ENCODE results near the gene PLIN3. TPM values are rescaled to one million over a fixed set of nuclear protein-coding genes. Genes with fewer than 3 reads are reported as not detected.

PLIN3 gene
- total and polyA plus RNA-seq, 2 donors (not counting 3 experiments of a cell fraction or from before 2014, with no cell fraction given), result 76.8 to 88.9 TPM

GRCh38 chr19:4817467-4818277 lies 49.8 kb downstream of the PLIN3 start:
- no peak for DNase-seq (ENCODE audit: low read depth, low spot score)
- Histone ChIP-seq H3K9me3 (replicated peaks; ENCODE audit: control insufficient read depth, insufficient read depth, low read length) (no peaks in the 10 kb centered on the region), H3K9ac (replicated peaks; ENCODE audit: extremely low read depth, insufficient read depth, low read length) (no peak overlapping the region), H3K27me3 (ENCODE audit: control insufficient read depth in 2 of 2, insufficient read depth in 2 of 2, low read length in 2 of 2) (no peaks in the 10 kb centered on the region), H2AFZ (ENCODE audit: low read depth, low read length) (no peak overlapping the region), H3K9me1 (replicated peaks; ENCODE audit: control insufficient read depth, extremely low read depth, insufficient read depth, low read length) (no peaks in the 10 kb centered on the region), H3K4me3 (replicated peaks in 1 of 3; ENCODE audit: insufficient read depth in 1 of 3, low read depth in 1 of 3, low read length in 3 of 3) (no peak overlapping the region), H3K4me2 (ENCODE audit: insufficient read depth, low read length) (no peak overlapping the region), H3K36me3 (ENCODE audit: control insufficient read depth in 2 of 2, extremely low read depth in 1 of 2, insufficient read depth in 2 of 2, low read length in 2 of 2) (peaks cover 0 to 13% of the 10 kb centered on the region in 2 experiments), H3K27ac (ENCODE audit: insufficient read depth, low read depth, low read length) (no peak overlapping the region), H4K20me1 (replicated peaks; ENCODE audit: control insufficient read depth, extremely low read depth, insufficient read depth, low read length) (no peaks in the 10 kb centered on the region), H3K79me2 (ENCODE audit: control insufficient read depth, insufficient read depth, low read length) (peaks cover 1% of the 10 kb centered on the region), H3K4me1 (ENCODE audit: control insufficient read depth, extremely low read depth, insufficient read depth, low read length) (peaks cover 5% of the 10 kb centered on the region)
- no peak for FAIRE-seq
- POLR2A ChIA-PET, result no interaction called here
- no peak for TF ChIP-seq EZH2 (IDR thresholded peaks at IDR 0.05; ENCODE audit: borderline replicate concordance, low read depth, low read length, severe bottlenecking)
- TF ChIP-seq FOS (IDR thresholded peaks at IDR 0.05; ENCODE audit: borderline replicate concordance, insufficient read depth, low read length), result no peak
- TF ChIP-seq GATA2 (IDR thresholded peaks at IDR 0.05; ENCODE audit: insufficient read depth, insufficient read length, low read depth, low read length), result no peak
- TF ChIP-seq JUN (IDR thresholded peaks at IDR 0.05; ENCODE audit: borderline replicate concordance, insufficient read depth, insufficient read length, low read depth), result no peak
- TF ChIP-seq MAX (IDR thresholded peaks at IDR 0.05; ENCODE audit: insufficient read depth, insufficient read length), result no peak
- TF ChIP-seq MYC (IDR thresholded peaks at IDR 0.05; ENCODE audit: low read depth, low read length), result no peak
- TF ChIP-seq POLR2AphosphoS5 (IDR thresholded peaks at IDR 0.05; ENCODE audit: insufficient read depth, low read depth, low read length), result no peak
- TF ChIP-seq POLR2A (IDR thresholded peaks at IDR 0.05; ENCODE audit: low read depth, low read length), result no peak
- no peak for TF ChIP-seq CTCF (IDR thresholded peaks at IDR 0.05; ENCODE audit: extremely low read depth in 1 of 2, insufficient read depth in 1 of 2, low read depth in 1 of 2, low read length in 2 of 2)
- TSS peak; percentile 10 for BruUV-seq (replicated peaks)
- dilution Hi-C loops (cut with MboI; ENCODE audit: extremely low pct_ligation_motif_present, low sequenced_read_pairs), result no loop called here
- CTCF ChIA-PET, result interaction anchor here (1.0 to 3.6 kb wide), 5 partner anchors 13 to 34 kb away, joined by 3 to 20 read pairs (median 4); partner anchors contain the start of gene TICAM1
- intact Hi-C loops (cut with micrococcal nuclease), result no loop called here
